Measurements from ENCODE around the gene MRPL42. TPM values are rescaled to one million over a fixed set of nuclear protein-coding genes. Genes with fewer than 3 reads are reported as not detected.

The MRPL42 gene
- total RNA-seq, 1 experiment from 2014 or later, result 61.0 TPM

DNA sequence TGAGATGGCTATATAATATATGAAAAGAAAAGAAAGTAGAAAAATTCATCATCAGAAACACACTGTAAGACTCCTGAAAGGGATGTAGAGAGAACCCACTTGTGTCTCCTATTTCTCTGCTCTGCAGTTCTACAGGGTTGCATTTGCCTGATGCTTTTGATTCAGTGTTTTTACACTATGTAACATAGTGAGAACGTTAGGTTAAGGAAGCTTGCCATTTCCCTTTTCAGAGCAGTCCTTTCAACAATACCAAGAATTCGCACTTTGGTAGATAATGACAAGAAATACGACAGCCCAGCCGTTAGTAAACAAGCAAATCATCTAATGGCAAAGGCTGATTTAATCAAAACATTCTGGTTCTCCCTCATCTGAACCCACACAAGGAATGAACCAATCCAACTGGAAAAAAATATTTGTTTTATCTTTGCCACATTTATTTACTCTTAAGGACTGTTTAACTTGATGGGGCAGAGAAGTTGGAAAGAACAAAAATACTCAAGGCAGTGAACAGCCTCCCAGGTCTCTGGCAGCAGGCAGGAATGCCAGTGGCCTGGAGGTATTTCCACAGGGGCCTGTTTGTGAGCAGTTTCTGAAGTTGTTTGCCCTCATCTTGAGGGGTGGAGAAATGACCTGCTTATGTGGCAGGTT lies 74.4 kb downstream of the MRPL42 start:
- DNase-seq, result no peak
- BruUV-seq (replicated peaks), result no TSS peak
- Histone ChIP-seq H3K4me1 (replicated peaks; ENCODE audit: insufficient read depth) (no peaks in the 10 kb centered on the region), H3K36me3 (ENCODE audit: low read depth) (no peaks in the 10 kb centered on the region), H3K9me2 (ENCODE audit: insufficient read depth) (no peaks in the 10 kb centered on the region; the same call in 1 of the 2 replicates), H3K9me3 (ENCODE audit: insufficient read depth, low read depth) (no peaks in the 10 kb centered on the region), H3K79me2 (ENCODE audit: low read depth) (no peaks in the 10 kb centered on the region), H4K20me1 (ENCODE audit: insufficient read depth) (no peaks in the 10 kb centered on the region), H3F3A (ENCODE audit: insufficient read depth, low read depth) (no peaks in the 10 kb centered on the region), H3K4me3 (no peak overlapping the region), H3K27me3 (ENCODE audit: insufficient read depth, low read depth) (no peaks in the 10 kb centered on the region), H3K27ac (no peak overlapping the region), H2AFZ (no peak overlapping the region), H3K4me2 (no peak overlapping the region)
- ChIA-PET POLR2A (ENCODE audit: unreplicated experiment) (no interaction called here), CTCF (no interaction called here)
- intact Hi-C loops (cut with micrococcal nuclease; ENCODE audit: unreplicated experiment), result no loop called here
- TF ChIP-seq, protein P1, sequence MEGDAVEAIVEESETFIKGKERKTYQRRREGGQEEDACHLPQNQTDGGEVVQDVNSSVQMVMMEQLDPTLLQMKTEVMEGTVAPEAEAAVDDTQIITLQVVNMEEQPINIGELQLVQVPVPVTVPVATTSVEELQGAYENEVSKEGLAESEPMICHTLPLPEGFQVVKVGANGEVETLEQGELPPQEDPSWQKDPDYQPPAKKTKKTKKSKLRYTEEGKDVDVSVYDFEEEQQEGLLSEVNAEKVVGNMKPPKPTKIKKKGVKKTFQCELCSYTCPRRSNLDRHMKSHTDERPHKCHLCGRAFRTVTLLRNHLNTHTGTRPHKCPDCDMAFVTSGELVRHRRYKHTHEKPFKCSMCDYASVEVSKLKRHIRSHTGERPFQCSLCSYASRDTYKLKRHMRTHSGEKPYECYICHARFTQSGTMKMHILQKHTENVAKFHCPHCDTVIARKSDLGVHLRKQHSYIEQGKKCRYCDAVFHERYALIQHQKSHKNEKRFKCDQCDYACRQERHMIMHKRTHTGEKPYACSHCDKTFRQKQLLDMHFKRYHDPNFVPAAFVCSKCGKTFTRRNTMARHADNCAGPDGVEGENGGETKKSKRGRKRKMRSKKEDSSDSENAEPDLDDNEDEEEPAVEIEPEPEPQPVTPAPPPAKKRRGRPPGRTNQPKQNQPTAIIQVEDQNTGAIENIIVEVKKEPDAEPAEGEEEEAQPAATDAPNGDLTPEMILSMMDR (conservative IDR thresholded peaks at IDR 0.05), result no peak
- no peak for TF ChIP-seq EZH2 (IDR thresholded peaks at IDR 0.05; ENCODE audit: low read depth)

DNA sequence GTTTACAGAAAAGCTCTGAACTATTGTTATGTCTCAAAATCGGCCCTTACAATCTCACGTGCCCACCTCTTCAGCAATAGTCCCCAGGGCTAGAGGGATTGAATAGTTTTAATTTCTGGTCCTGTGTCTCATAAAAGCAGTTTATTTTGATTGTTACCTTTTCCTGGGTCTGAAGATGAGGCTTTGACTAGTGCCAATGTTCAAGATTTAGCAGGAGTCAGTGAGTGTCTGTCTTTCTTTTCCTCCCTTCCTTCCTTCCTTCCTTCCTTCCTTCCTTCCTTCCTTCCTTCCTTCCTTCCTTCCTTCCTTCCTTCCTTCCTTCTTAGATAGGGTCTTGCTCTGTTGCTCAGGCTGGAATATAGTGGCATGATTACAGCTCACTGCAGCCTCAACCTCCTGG lies 80.5 kb downstream of the MRPL42 start:
- POLR2A ChIA-PET (ENCODE audit: unreplicated experiment), result interaction anchor here (0.7 kb wide), 1 partner anchor 16 kb away, joined by 3 read pairs; no protein-coding TSS in a partner anchor
- Histone ChIP-seq H3K9me2 (ENCODE audit: insufficient read depth) (no peaks in the 10 kb centered on the region), H3K36me3 (ENCODE audit: low read depth) (no peaks in the 10 kb centered on the region), H2AFZ (no peak overlapping the region), H3F3A (ENCODE audit: insufficient read depth, low read depth) (no peaks in the 10 kb centered on the region), H4K20me1 (ENCODE audit: insufficient read depth) (no peaks in the 10 kb centered on the region), H3K4me3 (no peak overlapping the region), H3K4me1 (replicated peaks; ENCODE audit: insufficient read depth) (no peaks in the 10 kb centered on the region), H3K79me2 (ENCODE audit: low read depth) (no peaks in the 10 kb centered on the region), H3K4me2 (no peak overlapping the region), H3K27ac (no peak overlapping the region), H3K9me3 (ENCODE audit: insufficient read depth, low read depth) (no peaks in the 10 kb centered on the region), H3K27me3 (ENCODE audit: insufficient read depth, low read depth) (no peaks in the 10 kb centered on the region)
- no peak for DNase-seq
- CTCF ChIA-PET, result no interaction called here
- intact Hi-C loops (cut with micrococcal nuclease; ENCODE audit: unreplicated experiment), result no loop called here
- TF ChIP-seq, protein P1 (conservative IDR thresholded peaks at IDR 0.05), result no peak
- TF ChIP-seq EZH2 (IDR thresholded peaks at IDR 0.05; ENCODE audit: low read depth), result no peak
- BruUV-seq (replicated peaks), result no TSS peak

DNA sequence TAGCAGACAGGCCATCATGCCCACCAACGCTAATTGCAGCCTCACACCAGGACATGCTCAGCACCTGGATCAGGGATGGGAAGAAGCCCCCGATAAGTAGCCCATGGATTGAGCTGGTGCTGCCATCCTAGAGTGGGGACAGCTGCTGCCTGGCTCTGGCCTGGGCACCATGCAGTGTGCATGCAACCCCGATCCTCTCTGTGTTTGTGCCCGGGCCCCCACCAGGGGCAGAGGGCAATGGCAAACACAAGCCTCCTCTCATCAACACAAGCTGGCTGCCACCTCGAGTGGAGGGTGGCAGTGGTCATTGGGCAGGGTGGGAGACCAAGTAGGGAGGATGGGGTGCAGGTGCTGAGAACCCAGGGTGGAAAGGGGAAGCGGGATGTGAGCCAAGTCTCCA lies 81.9 kb downstream of the MRPL42 start:
- Histone ChIP-seq H2AFZ (no peak overlapping the region), H3K4me1 (replicated peaks; ENCODE audit: insufficient read depth) (no peaks in the 10 kb centered on the region), H3K79me2 (ENCODE audit: low read depth) (no peaks in the 10 kb centered on the region), H4K20me1 (ENCODE audit: insufficient read depth) (no peaks in the 10 kb centered on the region), H3F3A (ENCODE audit: insufficient read depth, low read depth) (no peaks in the 10 kb centered on the region), H3K9me2 (ENCODE audit: insufficient read depth) (no peaks in the 10 kb centered on the region), H3K4me3 (no peak overlapping the region), H3K27ac (no peak overlapping the region), H3K4me2 (no peak overlapping the region), H3K27me3 (ENCODE audit: insufficient read depth, low read depth) (no peaks in the 10 kb centered on the region), H3K9me3 (ENCODE audit: insufficient read depth, low read depth) (no peaks in the 10 kb centered on the region), H3K36me3 (ENCODE audit: low read depth) (no peaks in the 10 kb centered on the region)
- intact Hi-C loops (cut with micrococcal nuclease; ENCODE audit: unreplicated experiment), result no loop called here
- BruUV-seq (replicated peaks), result no TSS peak
- TF ChIP-seq EZH2 (IDR thresholded peaks at IDR 0.05; ENCODE audit: low read depth), result no peak
- TF ChIP-seq, protein P1 (conservative IDR thresholded peaks at IDR 0.05), result no peak
- ChIA-PET POLR2A (ENCODE audit: unreplicated experiment) (no interaction called here), CTCF (no interaction called here)
- no peak for DNase-seq

Measured in PC-9 (cell line).